ENCODE measurements around the gene PTTG1IP. TPM values are rescaled to one million over a fixed set of nuclear protein-coding genes. Genes with fewer than 3 reads are reported as not detected.

The PTTG1IP gene
- total and polyA plus RNA-seq, 10 of the 15 experiments (the other 5 are each of a cell fraction or from before 2014, with no cell fraction given) = 2.4 to 56.4 (median 44.4) TPM

- BruUV-seq (replicated peaks) = no TSS peak
- H3K9ac ChIP-seq (ENCODE audit: control insufficient read depth, insufficient read depth, low read length) = no peak overlapping the region
- no peaks in the 10 kb centered on the region for H4K20me1 ChIP-seq (ENCODE audit: control insufficient read depth, insufficient read depth)
- H3K4me1 ChIP-seq (ENCODE audit: control insufficient read depth, insufficient read depth, low read length) = peaks cover 39% of the 10 kb centered on the region
- ChIA-PET POLR2A (interaction anchor here (1.5 kb wide), 1 partner anchor 46 kb away, joined by 8 read pairs; no protein-coding TSS in a partner anchor), CTCF (interaction anchor here (0.6 to 5.2 kb wide), 12 partner anchors 12 to 257 kb away, joined by 3 to 32 read pairs (median 8); partner anchors contain the start of gene UBE2G2), SMC1A (ENCODE audit: uncharacterized antibody, unreplicated experiment) (interaction anchor here (0.7 to 2.3 kb wide), 6 partner anchors 12 to 233 kb away, joined by 3 to 6 read pairs (median 4); partner anchors contain the start of gene UBE2G2), RAD21 (ENCODE audit: unreplicated experiment) (interaction anchor here (1.2 to 2.9 kb wide), 3 partner anchors 47 to 63 kb away, joined by 3 to 14 read pairs (median 4); no protein-coding TSS in a partner anchor)
- peak overlapping the region; percentile 41 for H2AFZ ChIP-seq (ENCODE audit: control insufficient read depth, low read depth, low read length)
- H3K36me3 ChIP-seq (ENCODE audit: control insufficient read depth in 2 of 2, insufficient read depth in 2 of 2, low read length in 1 of 2) = no peaks in the 10 kb centered on the region; a peak in 1 of 4 replicates
- no peak for DNase-seq (ENCODE audit: low read depth, low spot score)
- H3K27me3 ChIP-seq (replicated peaks in 1 of 2; ENCODE audit: control insufficient read depth in 2 of 2, insufficient read depth in 2 of 2, low read length in 1 of 2) = no peaks in the 10 kb centered on the region
- peak; percentile 83 for FAIRE-seq
- H3K9me3 ChIP-seq (replicated peaks; ENCODE audit: control insufficient read depth, insufficient read depth, low read length) = no peaks in the 10 kb centered on the region
- H3K27ac ChIP-seq (ENCODE audit: control insufficient read depth, insufficient read depth) = no peak overlapping the region; the same call in none of the 2 replicates
- intact Hi-C loops (cut with micrococcal nuclease; ENCODE audit: unreplicated experiment) (no loop called here), in situ Hi-C loops (cut with MboI) (loop anchor here (10.0 kb wide), 1 partner anchor 54 kb away; no protein-coding TSS in a partner anchor)
- 25% methylated on average over 8 of the region's 8 CpGs for WGBS (ENCODE audit: insufficient coverage, insufficient replicate concordance, low lambda C conversion rate, missing lambda C conversion rate)
- no peak overlapping the region for H3K4me2 ChIP-seq (ENCODE audit: control insufficient read depth, insufficient read depth)
- no peaks in the 10 kb centered on the region for H3K79me2 ChIP-seq (ENCODE audit: control insufficient read depth, insufficient read depth, low read length)
- ATAC-seq = peak; percentile 64
- no peak overlapping the region for H3K4me3 ChIP-seq
- TF ChIP-seq DPF2 (IDR thresholded peaks at IDR 0.05) (no peak; the same call in 1 of the 2 replicates), ZNF622 (IDR thresholded peaks at IDR 0.05) (no peak), ATF3 (IDR thresholded peaks at IDR 0.05; ENCODE audit: borderline replicate concordance, extremely low read depth, low read depth, low read length) (no peak), EED (IDR thresholded peaks at IDR 0.05; ENCODE audit: low read depth) (0 out of 2 replicates have a peak, but pooled peaks have one; percentile 12), CHD2 (IDR thresholded peaks at IDR 0.05; ENCODE audit: borderline replicate concordance, low read depth, low read length) (0 out of 2 replicates have a peak, but pooled peaks have one; percentile 17), RB1 (IDR thresholded peaks at IDR 0.05; ENCODE audit: borderline replicate concordance) (no peak), TCF12 (IDR thresholded peaks at IDR 0.05; ENCODE audit: low read depth, low read length) (no peak), RCOR1 (conservative IDR thresholded peaks at IDR 0.05; ENCODE audit: low read depth, low read length) (0 out of 2 replicates have a peak, but pooled peaks have one; percentile 21), ZNF592 (IDR thresholded peaks at IDR 0.05) (0 out of 2 replicates have a peak, but pooled peaks have one; percentile 38), PRDM15 (CRISPR knock-in tag; IDR thresholded peaks at IDR 0.05) (no peak), IKZF1 (conservative IDR thresholded peaks at IDR 0.05) (peak; percentile 84), BACH1 (IDR thresholded peaks at IDR 0.05; ENCODE audit: borderline replicate concordance) (no peak), ETV6 (conservative IDR thresholded peaks at IDR 0.05 in 1 of 2, IDR thresholded peaks at IDR 0.05 in 1 of 2; ENCODE audit: borderline replicate concordance in 1 of 2, low read depth in 1 of 2) (peak in 1 of 2 experiments; percentile 83; a peak in 2 of 4 replicates)
Measured at GRCh38 chr21:44880405-44881197, 7.1 kb upstream of the PTTG1IP start.
